Stimulated activated CD4-positive, alpha-beta T cell treated with anti-CD3 and anti-CD28 coated beads, Interleukin-4, amount 100 ng/mL, for 24 hours (primary cell): Measurements from ENCODE around the gene INPP5A.
"Not testable (repeated sequence)": the region's sequence is repeated elsewhere in the genome, so short reads cannot be mapped to it uniquely, and the experiment has no call there.

ENCODE experiments used
- DNase-seq: peaks from one replicate; pipeline ENCODE4 v3.0.0-alpha.2; 2020

INPP5A gene, protein sequence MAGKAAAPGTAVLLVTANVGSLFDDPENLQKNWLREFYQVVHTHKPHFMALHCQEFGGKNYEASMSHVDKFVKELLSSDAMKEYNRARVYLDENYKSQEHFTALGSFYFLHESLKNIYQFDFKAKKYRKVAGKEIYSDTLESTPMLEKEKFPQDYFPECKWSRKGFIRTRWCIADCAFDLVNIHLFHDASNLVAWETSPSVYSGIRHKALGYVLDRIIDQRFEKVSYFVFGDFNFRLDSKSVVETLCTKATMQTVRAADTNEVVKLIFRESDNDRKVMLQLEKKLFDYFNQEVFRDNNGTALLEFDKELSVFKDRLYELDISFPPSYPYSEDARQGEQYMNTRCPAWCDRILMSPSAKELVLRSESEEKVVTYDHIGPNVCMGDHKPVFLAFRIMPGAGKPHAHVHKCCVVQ

DNA sequence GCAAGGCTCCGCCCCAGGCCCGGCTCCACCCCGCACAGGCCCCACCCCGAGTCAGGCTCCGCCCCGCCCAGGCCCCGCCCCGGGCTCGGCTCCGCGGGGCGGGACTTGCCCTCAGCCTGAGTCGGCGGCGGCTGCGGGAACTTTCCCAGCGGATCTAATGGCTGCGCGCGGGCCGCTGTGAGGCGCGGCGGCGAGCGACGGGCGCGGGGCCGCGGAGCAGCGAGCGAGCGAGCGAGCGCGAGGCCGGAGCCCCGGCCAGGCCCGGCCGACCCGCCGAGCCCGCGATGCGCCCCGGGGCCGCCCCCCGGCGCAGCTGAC, at the start of gene INPP5A:
Gene INPP5A, plus strand, starts transcription at position 104 of the 318 bp plus-strand sequence. CDS start 310 bp downstream, outside the sequence.
- DNase-seq, result no peak

DNA sequence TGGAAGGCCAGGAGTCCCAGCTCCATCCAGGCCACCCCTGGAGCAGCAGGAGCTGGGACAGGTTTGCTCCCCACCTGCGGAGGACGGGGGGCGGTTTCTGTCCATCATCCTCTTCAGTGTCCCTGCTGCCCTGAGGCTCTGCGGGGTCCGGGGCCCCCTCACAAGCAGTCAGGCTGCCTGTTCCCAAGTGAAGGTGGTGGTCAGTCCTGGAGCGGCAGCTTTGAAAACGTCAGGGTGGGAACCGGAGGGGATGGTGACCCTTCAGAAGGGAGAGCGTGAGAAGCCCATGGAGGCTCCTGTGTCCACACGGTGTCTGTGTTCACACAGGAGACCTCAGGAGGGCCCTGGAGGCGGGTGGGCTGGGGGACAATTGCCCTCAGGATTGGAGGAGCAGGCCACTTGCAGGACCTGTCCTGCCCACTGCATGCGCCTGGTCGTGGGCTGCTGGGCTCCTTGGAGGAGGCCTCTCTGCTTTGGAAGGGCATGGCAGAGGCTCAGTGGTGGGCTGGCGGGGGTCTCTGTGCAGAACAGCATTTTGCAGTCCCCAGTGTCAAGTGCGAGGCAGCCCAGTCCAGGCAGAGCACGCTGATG, 49.3 kb upstream of the INPP5A start:
- no peak for DNase-seq

DNA sequence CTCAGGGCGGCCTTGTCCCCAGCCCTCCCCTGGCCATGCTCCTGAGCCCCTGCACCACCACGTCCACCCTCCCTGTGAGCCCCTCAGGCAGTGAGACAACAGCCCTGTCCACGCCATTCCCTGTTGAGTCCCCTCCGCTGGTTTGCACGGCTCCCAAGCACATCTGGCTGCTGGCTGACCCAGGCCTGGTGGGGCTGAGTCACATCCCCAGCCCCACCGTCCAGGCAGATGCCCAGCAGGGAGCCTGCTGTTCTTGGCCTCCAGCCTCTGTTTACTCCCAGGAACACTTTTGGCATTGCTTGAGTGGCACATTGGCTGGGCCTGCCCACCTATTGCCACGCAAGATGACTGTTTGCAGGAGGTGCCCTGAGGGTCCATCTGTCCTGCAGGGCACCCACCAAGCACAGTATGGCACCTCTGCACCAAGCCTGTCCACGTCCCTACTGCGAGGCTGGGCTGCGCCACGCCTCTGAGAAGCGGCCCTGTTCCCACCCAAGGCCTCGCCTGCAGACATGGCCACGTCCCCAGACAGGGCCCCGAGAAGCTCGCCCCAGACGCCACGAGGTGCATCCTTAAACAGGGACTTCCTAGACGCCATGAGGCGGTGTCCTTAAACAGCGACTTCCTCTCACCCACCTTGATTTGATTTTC, 48.4 kb upstream of the INPP5A start:
- DNase-seq, result no peak

DNA sequence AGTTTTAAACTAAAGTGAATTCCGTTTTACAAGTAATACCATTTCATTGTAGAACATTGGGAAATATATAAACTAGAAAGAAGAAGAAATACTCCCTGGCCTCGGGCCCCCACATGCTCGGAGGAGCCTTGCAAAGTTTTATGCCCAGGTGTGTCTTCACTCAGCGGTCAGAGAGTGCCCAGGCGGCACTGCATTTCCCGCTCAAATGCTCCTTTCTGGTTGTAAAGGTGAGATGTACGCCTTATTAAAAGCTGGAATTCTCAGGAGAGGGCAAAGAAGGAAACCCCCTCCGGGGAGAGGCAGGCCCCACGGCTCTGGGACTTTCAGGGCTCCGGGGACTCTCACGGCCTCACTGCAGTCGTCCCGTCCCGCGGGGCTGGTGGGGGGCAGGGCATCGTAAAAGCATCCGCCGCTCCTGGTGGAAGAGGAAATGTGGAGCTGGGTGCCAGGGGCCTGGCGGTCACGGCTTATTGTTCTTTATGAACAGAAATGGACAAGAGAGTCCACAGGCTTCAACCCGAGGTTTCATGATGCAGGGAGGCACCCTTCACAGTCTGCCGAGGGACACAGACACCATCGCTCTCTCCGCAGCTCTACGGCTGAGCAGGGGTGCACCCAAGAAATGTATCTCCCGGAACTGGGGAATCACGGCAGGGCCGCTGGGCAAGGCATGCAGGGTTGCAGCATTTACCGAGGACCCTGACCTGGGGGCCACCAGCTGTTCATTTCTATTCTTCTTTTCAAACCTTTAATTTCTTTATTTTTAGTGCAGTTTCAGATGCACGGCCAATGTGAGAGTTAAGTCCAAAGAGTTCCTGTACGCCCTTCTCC, 47.7 kb upstream of the INPP5A start:
- DNase-seq, result no peak

DNA sequence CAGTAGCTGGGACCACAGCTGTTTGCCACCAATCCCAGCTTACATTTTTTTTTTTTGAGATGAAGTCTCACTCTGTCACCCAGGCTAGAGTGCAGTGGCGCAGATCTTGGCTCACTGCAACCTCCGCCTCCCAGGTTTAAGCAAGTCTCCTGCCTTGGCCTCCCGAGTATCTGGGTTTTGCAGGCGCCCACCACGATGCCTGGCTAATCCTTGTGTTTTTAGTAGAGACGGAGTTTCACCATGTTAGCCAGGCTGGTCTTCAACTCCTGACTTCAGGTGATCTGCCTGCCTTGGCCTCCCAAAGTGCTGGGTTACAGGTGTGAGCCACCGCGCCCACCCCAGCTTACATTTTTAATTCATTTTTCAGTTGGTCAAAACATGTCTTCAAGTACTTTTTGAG, 46.1 kb upstream of the INPP5A start:
- DNase-seq, result not testable (repeated sequence)

DNA sequence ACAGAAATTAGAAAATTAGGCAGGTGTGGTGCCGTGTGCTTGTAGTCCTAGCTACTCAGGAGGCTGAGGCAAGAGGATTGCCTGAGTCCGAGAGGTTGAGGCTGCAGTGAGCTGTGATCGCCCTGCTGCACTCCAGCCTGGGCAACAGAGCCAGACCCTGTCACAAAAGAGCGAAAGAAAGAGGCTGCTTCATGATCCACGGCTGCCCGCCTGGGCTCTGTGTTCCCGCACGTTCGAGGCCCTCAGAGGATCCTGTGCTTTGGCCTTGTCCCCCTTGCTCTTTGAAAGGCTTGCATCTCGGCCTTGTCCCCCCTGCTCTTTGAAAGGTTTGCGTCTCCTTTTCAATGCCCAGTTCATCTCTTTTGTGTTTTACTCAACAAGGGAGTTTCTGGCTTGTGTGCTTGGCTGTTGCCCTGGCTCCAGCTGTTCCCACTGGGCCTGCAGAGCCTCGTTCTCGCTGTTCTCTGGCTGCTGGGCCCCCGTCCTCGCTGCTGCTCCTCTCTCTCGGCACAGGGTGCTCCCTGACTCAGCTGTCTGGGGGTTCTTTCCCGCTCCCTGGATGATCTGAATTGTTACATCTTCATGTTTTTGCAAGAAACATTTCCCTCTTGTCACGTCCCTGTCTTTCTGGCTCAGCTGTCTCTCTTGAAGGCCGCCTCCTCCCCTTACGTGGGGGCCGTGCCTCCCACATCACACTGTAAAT, 45.1 kb upstream of the INPP5A start:
- no peak for DNase-seq

DNA sequence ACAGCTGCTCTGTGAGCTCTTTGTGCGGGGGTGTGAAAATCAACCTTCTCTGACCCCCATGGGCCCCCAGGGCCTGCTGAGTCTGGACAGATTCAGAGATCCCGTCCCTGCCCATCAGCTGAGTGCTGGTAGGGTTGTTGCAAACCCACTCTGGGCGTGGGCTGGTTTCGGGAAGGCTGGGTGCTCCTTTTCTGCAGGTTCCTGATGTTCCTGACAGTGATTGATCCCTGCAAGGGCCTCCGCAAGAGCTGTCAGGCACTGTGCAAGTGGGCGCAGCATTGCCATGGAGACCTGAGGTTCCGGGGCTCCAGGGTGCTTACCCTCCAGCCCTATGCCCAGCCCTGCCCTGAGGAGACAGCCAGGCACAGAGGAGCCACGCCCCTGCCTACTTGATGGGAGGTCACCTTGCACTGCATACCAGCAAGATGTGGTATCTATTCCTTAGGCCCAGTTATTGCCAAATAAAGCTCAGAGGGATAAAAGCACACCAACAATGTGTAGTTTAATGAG, 44.3 kb upstream of the INPP5A start:
- DNase-seq, result no peak

DNA sequence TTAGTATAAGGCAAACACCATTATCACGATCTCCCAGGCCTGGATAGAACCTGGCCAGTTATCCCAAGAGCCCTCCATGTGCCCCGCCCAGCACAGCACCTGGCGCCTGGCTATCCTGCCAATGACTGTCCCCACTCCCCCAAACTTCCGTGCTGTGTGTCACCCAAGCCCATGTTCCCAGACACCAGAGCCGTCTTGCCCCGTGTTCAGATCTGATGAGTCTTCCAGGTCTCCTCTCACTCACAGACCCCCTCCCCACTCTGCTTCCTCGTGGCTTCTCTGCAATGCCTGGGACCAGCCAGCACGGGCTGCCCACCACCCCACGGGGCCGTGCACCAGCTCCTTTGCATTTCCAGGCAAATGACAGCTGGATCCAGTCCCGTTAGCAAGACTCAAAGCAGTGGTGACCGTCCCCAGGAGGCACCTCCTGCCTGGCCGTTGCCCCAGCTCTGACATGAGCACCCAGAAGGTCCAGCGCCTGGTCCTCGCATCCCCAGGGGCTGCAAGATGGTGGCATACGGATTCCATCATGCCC, 43.8 kb upstream of the INPP5A start:
- no peak for DNase-seq

DNA sequence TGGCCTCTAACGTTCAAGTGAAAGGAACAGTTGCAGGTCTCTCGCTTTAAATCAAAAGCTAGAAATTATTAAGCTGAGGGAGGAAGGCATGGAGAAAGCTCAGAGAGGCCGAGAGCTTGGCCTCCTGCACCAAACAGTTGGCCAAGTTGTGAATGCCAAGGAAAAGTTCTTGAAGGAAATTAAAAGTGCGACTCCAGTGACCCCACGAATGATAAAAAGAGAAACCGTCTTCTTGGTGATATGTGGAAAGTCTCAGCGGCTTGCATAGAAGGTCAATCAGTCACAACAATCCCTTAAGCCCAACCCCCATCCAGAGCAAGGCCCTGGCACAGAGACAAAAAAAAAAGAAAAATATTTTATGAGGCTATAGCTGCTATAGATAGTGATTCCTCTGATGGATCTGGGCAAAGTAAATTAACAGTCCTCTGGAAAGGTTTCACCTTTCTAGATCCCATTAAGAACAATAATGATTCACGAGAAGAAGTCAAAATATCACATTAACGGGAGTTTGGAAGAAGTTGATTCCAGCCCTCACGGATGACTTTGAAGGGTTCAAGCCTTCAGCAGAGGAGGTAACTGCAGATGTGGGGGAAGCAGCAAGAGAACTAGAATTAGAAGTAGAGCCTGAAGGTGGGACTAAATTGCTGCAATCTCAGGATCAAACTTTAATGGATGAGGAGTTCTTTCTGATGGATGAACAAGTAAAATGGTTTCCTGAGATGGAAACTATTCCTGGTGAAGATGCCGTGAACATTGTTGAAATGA, 42.5 kb upstream of the INPP5A start:
- DNase-seq, result no peak

DNA sequence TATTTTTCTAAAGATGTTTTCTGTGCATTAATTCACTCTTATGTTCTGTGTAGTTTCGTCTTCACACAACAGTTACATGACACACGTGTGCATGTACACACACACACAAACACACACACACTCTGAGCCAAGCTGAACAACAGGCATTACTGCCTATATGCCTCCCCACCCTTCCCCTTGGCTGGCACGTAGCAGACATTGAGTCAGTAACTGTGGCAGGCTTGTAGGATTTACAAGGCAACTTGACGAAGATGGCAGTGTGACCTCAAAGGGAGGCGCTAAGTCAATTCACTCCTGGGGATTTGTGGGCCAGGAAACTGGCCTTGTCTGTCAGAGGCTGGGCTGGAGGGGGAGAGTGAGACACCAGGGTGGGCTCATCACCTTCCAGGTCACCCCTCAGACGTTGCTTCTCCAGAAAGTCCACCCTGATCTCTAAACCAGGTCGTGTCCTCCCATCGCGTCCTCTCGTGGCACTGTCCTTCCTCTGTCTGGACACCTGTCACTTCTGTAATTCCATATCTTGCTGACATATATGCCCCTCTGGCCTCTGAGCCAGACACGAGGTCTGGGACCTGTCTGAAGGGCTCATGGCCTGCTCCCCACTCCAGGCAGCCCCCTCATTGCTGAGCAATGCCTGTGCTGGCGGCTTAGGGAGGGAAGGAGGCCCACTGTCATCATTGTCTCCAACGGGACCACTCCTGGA, 41.1 kb upstream of the INPP5A start:
- no peak for DNase-seq

DNA sequence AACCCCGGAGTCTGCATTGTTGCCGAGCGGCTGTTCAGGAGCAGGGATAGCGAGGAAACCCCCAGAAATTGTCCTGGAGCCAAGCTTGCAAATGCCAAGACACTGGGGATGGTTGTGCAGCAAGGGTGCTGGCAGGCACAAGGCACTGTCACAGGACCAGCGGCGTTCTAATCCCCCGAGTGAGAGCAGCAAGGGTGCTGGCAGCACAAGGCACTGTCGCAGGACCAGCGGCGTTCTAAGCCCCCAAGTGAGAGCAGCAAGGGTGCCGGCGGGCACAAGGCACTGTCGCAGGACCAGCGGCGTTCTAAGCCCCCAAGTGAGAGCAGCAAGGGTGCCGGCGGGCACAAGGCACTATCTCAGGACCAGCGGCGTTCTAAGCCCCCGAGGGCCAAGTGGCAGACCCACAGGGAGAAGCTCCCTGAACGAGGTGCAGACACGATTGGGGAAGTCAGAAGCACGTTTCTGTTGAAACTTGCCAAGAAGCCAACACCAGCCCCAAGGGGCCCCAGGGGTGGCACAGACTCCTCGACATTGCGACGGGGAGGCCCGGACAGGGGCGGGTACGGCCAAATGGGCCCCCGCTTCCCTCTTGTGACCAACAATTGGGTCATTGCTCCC, 40.4 kb upstream of the INPP5A start:
- DNase-seq, result no peak

DNA sequence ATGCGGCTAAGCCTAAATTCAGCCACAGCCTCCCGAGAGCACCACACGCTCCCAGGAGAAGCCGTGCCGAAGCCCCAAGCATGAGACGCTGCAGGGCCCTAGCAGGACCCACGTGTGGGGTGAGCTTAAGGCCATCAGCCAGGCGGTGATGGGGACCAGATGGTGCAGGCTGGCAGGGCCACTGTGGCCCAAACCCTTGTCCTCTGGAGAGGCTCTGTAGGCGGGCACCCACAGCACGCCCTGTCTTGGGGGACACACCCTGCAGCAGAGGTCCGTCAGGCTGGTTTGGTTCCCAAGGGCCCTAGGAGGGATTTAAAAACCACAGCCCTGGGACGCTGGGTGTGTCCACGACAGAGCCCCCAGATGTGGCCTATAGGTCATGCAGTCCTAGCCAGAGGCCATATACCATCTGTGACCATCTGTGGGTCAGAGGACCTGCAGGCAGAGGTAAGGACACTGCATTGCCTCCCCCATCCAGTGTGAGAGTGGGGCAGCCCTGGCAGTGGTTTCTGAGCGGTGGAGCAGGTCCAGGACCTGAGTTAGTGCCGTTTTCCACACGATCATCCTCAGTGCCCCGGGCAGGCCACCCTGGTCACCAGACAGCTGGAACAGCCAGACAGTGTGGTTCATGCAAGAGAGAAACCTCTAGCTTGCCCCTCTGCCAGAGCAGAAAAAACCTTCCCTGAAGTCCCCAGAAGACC, 39.6 kb upstream of the INPP5A start:
- DNase-seq, result no peak

DNA sequence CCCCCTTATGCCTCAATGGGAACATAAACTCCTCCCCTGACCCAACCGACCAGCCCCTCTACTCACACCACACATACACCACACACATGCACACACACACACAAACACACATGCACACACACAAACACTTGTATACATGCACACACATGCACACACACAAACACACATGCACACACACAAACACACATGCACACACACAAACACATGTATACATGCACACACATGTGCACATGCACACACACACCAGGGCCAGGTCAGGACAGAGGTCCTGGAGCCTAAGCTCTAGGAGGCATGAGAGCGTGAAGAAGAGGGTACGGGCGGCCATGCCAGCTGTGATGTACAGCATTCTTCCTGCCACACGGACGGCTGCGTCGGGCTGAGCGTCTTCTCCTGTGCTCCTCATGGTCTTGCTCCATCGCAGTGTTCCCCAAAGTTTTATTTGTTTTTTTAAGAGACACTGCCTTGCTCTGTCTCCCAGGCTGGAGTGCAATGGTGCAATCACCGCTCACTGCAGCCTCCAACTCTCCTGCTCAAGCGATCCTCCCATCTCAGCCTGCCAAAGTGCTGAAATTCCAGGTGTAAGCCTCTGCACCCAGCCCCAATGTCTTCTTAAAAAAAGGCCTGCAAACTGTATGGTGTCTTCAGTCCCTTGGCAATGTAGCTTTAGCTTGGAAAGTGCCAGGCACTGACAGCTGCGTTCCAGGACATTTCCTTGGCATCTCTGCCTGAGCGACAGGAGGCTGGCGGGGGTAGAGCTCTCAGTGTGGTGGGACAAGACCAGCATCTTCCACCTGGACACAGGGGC, 38.8 kb upstream of the INPP5A start:
- DNase-seq, result no peak

DNA sequence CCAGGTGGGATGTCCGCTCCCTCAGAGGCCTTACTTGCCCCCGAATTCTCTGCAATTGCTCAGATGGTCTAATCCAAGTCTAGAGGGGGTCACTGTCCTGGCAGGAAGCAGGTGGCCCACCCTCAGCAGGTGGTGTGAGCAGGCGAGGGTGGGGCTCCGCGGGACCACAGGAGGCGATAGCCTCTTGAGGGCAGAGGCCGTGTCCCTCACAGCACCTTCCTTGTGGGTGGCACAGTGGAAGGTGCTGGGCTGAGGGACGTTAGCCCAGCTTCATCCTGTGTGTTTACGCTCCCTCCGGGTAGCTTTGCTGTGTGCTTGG, 38.3 kb upstream of the INPP5A start:
- DNase-seq, result no peak

DNA sequence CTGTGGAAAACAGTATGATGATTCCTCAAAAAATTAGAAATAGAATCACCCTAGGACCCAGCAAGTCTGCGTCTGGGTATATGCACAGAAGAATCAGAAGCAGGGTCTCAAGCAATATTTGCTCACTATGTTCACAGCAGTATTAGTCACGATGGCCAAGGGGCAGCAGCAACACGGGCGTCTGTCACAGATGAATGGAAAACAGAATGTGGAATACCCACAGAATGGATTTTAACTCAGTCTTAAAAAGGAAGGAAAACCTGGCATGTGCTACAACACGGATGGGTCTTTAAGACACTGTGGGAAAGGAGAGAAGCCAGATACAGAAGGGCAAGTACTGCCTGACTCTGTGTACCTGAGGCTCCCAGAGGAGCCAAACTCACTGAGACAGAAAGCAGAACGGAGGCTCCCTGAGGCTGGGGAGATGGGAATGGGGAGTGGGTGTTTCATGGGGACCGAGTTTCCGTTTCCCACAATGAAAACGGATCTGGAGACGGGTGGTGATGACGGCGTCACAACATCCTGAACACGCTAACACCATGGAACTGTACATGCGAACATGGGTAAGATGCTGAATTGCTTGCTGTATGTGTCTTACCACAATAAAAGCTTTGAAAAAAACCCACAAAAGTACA, 36.7 kb upstream of the INPP5A start:
- no peak for DNase-seq

DNA sequence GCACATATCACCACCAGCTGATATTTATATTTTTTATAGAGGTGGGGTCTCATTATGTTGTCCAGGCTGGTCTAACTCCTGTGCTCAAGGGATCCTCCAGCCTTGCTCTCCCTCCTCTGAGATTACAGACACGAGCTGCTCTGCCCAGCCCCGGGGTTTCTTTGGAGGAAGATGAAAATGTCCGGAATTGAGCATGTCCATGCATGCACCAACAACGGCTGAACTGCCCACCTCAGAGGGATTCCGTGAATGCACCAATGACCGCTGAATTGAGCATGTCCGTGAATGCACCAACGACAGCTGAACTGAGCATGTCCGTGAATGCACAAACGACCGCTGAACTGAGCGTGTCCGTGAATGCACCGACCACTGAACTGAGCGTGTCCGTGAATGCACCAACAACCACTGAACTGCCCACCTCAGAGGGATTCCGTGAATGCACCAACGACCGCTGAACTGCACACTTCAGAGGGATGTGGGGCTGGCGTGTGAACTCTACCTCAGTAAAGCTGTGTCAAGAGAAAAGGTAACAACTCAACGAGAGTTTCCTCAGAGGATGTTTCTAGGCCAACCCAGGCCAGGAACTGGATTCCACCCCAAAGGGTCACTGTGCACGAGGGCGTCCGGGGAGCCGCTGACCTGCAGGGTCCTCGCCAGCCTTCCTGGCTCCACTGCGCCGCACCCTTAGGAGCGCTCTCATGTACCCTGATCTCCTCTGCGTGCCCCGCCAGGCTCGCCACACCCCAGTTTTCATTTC, 34.9 kb upstream of the INPP5A start:
- DNase-seq, result no peak

DNA sequence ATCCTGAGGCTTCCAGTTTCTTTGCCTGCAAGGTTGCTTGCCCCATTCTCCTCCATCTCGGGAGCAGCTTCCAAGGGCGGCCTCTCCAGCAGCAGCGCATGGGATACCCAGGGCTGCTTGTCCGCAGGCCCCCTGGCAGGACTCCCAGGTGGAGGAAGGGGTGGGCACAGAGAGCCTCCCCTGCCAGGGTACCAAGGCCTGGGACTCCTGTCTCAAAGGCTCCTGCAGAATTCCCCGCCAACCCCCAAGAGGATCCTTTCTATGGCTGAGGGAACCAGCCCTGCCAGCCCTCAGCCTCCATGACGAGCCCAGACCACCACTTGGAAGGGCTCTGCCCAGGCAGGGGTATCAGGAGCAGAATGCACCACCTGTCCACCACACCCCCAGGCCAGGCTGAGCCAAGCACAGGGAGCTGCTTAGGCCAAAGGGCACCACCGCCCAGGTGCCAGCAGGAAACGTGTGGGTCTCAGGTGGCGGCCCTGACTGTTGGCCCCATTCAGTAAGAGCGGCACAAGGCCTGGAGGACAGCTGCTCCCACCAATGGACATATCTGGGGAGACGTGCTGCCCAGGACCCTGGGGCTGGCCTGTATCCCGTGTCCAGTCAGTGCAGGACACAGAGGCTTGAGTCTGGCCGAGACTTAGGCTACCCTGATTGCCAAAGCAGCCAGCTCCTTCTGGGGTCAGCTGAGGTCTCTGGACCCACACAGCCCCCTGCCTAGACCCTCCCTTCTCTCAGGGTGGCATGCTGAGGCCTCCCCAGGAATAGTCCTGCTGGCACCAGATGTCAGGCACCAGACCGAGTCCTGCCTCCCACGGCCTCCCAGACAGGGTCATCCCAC, 33.8 kb upstream of the INPP5A start:
- DNase-seq, result no peak
